ENCODE data around the gene GLT8D1.

GRCh38 chr3:52671676-52672075, 33.9 kb downstream of the GLT8D1 start:
- no peak for TF ChIP-seq CTCF (IDR thresholded peaks at IDR 0.05)
- TF ChIP-seq POLR2A (IDR thresholded peaks at IDR 0.05), result no peak

Measured in prostate gland (tissue), 2 donors.